Measurements from ENCODE around the gene RIMS3.

Gene RIMS3

DNA sequence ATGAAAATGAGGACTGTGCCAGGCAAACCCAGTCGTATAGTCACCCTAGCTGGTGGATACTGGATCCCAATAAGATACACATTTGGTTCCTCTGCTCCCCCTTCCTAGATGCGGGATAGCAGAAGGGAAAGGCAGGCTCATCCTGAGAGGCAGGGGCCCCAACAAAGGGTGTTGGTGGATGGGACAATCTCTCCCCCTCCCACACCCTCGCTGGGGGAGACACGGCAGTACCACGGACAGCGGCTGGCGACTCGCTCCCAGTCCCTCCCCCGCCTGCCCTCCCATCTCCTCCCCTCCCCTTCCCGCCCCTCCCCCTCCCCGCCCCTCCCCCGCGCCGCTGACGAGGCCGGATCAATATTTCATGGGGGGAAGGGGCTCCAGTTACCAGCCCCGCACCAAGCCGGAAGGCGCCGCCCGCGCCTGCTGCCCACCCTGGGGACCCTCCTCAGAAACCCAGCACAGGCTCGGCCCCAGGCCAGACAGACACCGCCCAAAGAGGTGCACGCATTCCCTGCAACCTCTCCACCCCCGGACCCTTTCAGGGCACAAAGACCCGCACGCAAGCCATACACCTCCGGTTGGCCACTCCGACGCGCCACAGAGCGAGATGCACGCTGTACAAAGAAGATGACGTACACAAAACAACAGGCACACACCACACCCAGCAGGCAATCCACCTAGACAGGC is 11.5 kb downstream of the RIMS3 start:
- DNase-seq (ENCODE audit: low spot score): peak; percentile 77

DNA sequence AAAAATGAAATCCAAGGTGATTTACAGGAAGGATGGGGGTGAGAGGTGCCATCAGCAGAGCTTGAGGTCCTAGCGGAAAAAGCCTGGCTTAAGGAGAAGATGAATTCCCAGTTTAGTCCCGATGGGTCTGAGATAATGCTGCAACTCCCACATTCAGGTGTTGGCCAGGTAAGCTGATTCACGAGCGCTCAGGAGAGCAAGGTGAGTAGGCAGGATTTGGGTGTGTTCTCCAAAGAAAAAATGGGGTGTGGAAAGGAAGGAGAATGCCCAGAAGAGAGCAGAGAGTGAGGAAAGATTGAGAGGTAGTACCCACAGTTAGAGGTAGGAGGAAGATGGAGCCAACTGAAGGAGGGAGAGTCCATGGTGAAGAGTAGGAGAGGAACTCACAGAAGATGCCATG is 12.5 kb downstream of the RIMS3 start:
- DNase-seq (ENCODE audit: low spot score): no peak

DNA sequence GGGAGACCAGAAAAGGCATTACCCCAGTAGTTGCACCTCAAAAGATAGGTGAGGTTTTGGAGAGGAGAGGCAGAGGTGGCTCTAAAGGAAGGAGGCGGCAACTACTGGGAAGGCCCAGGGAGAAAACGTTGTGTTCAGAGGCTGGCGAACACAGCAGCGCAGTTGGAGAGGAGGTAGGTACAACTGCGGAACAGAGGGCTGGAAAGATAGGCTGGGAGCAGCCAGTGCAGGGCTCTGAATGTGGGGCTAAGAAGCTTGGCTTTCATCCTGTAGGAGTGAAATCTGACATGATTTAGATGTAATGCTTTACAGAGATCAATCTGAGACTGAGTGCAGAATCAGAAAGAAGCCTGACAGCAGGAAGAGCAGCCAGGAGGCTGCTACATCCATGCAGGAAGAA is 13.0 kb downstream of the RIMS3 start:
- DNase-seq (ENCODE audit: low spot score): no peak

- DNase-seq (ENCODE audit: low spot score): no peak
Measured at GRCh38 chr1:40651138-40651857, 14.2 kb downstream of the RIMS3 start.

DNA sequence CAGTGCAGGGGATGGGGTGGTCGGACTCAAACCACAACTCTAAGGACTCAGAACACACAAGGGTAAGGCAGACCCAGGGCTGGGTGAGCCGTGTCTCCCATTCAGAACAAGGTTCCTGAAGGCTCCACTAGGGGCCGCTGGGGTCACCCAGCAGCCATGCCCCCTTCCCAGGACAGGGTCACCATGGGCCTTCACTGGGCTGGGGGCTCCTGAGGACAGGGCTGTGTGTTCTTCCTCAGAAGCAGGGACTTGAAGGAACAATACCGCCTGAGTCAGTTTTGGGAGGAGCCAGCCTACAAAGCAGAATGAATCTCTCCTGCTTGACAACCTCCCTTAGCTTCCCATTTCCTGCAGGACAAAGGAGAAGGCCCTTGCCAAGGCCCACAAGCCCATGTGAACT is 15.4 kb downstream of the RIMS3 start:
- no peak for DNase-seq (ENCODE audit: low spot score)

DNA sequence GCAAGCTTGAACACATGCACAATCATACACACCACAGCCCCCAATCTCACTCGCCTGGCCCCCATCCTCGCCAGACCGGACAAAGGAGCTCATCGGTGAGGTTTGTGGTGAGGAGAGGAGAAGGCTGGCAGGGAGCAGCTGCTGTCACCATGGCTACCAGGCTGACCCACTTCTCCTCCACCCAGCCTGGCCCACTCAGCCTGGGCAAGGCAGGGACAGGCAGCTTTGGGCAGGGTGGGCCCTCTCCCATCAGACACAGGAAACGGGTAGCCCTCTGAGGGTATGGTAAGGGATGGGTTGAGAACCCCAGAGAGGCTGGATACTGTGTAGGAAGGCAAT is 15.9 kb downstream of the RIMS3 start:
- DNase-seq (ENCODE audit: low spot score): no peak

DNA sequence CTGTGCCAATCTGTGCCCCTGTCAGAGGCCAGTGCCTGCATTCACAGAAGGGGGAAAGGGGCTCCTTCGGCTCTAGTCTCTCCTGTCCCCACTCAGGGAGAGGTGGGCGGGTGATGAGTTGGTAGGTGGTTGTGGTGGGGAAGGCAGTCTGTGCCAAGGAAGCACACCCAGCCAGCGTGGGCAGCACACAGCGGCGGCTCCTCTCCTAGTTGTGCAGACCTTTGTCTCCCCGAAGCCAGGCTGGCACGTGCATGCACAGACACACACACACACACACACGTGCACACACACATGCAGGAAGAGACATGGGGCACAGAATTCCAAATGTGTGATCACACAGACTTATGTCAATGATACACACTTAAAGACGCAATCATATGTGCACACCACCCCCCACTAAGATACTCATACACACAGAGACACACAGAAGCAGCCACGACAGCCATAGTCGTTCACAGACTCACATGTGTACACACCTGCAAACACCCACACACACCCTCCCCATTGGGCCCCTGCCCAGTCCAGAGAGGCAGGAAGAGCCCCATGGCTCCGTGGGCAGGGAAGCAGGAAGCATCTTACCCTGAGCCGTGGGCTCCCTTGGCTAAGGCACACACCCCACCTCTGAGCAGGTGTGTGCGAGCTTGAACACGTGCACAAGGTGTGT is 16.4 kb downstream of the RIMS3 start:
- DNase-seq (ENCODE audit: low spot score): no peak

GRCh38 chr1:40648200-40648599 is 17.3 kb downstream of the RIMS3 start:
- DNase-seq (ENCODE audit: low spot score): no peak

GRCh38 chr1:40646315-40646714 is 19.2 kb downstream of the RIMS3 start:
- no peak for DNase-seq (ENCODE audit: low spot score)

DNA sequence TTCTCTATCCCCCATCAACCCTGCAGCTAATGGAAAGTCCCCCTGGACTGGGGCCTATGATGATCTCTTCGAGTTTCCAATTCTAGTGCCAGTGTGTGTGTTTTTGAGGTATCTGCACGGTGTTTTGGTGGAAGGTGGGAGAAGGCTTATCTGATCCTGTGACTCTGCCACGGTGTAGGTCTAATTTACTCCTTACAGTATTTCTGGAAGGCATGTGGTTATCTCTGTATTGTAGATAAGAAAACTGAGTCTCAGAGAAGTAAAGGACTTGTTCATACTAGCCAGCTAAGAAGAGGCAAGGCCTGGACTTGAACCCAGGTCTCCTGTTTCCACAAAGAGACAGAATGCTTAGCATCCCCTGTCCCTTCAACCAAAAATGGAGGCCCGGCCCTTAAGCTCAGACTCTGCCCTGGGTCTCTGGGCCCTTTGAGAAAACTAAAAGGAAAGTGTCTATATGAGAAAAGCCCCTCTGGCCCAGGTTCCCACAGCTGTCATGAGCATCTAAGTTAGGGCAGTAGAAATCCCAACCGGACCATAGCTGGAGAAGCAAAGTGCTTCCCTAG is 20.3 kb downstream of the RIMS3 start:
- DNase-seq (ENCODE audit: low spot score): no peak

GRCh38 chr1:40641601-40642242 is 23.8 kb downstream of the RIMS3 start:
- DNase-seq (ENCODE audit: low spot score): no peak

DNA sequence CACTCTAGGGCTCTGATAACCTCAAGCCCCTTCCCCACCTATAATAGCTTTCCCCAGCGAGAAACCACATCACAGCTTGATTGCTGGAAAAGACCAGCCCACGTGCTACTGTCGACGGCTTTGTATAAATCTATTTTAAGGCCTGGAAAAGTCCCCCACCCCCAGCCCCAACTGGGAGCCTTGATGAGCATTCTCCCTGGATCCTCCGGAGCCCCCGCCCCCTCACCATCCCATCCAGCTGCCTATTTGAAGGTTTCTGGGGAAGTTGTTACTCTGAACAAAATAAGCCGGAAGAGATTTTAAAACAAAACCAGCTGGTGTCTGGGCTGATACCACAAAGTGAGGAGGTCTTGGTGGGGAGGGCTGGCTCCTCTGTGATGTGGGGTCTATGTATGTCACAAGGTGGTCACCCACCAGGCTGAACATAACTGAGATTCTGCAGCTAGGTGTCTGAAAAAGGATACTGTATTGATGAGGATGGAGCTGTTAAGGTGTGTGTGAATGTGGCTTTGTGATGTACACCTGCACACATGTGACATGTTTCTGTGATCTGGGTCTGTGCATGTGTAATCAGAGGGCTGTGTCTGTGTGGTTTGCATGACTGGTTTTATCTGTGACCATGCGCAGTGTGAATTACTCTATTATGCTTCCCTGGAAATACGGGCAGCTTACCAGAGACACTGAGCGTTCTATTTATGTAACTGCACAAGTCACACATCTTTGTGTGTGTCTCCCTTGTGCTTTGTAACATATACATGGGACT is 25.0 kb downstream of the RIMS3 start:
- DNase-seq (ENCODE audit: low spot score): no peak

DNA sequence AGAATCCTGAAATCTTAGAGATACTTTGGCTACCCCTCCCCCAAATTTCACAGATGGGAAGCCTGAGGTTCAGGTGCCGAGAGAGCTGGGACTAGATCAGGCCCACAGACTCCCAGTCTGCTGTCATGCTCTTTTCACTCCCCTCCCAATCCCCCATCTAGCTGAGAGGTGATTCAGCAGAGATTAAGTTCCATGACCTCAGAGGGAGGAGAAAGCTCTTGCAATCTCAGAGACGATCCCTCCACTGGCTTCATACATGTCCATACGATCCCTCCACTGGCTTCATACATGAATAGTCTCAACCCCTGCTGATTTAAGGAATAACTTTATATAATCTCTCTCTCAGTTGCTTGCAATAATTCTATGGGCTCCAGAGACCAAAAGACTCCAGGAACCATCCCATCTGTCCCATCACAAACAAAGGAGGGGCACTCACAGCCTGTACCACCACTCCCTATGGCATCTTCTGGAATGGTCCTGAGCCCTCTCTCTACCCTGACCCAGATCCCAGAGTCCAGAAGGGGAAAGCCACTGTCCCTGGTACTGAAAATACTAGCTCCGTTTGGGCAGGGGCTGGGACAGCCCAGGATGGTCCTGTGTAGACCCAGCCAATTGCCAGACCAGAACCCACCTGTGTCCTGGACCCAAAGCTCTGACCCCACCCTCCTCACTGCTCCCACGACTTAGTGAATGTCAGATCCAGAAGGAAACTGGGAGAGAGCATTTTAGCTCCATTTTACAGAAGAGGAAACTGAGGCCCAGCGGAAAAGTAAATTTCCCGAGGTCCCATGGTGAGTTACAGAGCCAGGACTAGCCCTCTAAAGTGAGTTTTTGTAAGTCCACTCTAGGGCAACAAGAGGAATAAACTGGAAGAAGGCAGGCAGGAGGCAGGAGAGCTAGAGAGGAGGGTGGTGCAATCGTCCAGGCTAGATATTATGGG is 27.1 kb downstream of the RIMS3 start:
- no peak for DNase-seq (ENCODE audit: low spot score)

- DNase-seq (ENCODE audit: low spot score): no peak
Measured at GRCh38 chr1:40637470-40638007, 27.9 kb downstream of the RIMS3 start.

GRCh38 chr1:40636777-40637176 is 28.7 kb downstream of the RIMS3 start:
- no peak for DNase-seq (ENCODE audit: low spot score)

DNA sequence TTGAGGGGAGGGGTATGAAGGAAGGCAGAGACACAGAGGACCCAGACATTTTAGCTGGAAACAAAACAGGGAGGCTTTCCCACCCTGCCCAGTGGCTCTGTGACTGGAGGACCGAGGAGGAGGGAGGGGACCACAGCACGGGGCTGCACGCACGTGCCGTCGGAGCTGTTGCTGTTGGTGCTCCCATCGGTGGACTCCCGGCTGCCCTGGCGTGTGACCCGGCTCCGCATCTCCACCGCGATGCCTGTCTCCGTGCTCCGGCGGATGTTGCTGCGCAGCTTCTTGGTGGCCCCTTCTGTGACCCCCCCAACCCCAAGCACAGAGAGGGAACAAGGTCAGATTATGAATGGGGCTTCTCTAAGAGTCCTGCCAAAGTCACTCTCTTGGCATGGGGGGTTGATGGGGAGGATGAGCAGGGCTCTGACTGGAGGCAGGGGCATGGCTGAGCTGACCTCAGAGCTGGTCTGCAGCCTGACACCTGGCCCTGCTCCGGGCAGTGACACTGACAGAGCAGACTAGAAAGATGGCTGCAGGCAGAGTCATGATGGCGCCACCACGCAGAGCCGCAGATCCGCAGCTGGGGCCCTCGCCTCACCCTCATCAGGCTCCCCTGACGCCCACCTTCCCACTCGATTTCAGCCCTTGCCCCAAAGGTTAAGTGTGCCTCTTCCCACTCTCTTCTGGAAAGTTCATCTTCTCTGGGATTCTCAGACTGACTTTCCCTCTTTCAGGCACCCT is 29.6 kb downstream of the RIMS3 start:
- no peak for DNase-seq (ENCODE audit: low spot score)

DNA sequence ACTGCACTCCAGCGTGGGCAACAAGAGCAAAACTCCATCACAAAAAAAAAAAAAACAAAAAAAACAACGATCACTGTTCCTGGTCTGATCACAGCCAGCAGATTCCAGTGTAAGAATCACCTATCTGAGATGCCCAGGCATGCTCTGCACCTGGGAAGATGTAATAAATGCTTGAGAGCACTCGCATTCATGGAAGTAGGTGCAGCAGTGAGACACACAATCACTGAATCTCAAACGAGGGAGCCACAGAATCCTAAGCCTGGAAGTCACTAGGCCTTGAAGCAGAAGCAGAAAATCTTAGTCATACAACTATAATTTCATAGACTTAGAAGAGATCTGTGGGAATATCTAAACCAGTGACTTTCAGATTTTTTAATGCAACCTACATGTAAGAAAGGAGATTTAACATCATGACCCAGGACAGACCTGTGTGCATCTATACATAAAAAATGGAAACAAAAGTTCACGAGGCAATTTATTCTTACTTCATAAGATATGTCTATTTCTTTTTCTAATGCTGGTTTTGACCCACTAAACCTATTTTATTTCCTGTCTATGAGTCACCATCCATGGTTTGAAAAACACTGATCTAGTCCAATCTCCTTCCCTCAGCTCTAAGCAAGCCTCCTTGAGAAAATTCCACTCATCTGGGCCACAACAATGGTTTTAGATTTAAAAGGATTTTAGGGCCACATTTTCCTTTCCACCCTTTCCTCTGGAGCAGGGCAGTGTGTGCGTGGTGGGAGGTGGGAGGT is 30.4 kb downstream of the RIMS3 start:
- no peak for DNase-seq (ENCODE audit: low spot score)

DNA sequence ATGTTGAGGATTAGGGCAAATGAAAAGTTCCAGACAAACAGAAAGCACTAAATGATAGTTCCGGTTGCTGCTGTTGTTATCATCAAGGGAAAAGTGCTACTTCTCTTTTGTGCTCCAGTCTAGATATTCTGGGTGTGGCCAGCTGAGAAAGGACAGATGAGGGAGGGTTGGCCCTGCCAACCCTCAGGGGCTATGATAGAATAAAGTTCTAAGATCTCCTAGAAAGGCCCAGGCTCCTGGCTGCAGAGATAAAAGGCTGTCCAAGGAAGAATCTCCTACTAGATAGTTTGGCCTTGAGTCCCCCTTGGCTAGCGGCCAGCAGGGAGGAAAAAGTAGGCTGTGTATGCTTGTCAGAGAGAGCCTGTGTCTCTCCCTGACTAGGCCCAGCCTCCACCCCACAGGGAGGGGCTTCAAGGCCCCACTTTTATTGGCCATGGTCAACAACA is 31.5 kb downstream of the RIMS3 start:
- DNase-seq (ENCODE audit: low spot score): no peak

DNA sequence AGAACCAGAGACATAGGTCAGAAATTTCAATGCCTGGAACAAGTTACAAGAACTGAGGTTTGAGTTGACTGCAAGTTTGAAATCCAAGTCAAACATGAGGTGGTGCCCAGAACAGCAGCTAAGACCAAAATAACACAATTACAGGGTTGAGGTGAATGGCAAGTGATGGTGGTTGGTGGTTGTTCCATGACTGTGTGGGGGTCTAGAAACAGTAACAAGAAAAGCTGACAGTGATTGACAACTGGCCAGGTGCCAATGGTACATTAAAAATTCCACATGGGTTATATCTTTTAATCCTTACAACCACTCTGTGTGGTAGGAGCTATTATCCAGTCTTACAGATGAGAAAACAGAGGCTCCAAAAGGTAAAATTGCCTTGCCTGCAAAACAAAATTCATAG is 32.0 kb downstream of the RIMS3 start:
- DNase-seq (ENCODE audit: low spot score): no peak
